HG02943 (cell line): ENCODE results near the gene OR10G3.

ENCODE experiments used
- ATAC-seq: cut with Tn5 transposase; IDR thresholded peaks from one replicate; pipeline ENCODE4 v1.9.1; 2021; ENCODE audit warnings: mild to moderate bottlenecking, low read depth, moderate library complexity; ENCODE audit not compliant: unreplicated experiment

Gene OR10G3

DNA sequence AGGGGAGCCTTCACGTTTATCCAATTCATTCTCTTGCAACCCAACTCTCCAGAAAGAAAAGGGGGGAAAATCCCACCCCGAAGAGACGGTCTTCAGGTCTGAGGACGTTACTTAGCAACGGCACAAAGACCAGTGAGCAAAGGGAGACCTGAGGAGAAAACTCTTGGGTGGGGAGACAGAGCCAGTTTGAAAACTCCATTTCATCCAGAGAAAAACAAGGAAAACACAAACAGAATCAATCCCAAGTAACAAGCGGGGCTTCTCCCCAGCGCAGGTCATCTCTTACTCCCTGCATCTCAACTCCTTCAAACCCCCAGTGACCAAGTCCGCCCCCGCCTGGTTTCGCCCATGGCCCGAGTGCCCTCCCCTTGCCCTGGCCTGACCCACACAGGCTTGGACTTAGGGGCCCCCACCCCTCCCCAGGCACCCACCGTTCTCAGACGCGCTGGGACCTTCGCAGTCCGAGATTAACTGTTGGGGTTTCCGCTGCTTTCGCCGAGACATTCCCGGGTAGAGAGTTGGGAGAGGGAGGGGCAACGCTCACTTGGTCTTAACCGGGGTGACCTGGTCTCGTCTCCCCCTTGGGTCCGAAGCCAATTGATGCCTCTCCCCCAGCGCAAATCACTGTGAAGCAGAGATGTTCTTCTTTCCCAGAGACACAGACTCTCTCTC lies 43.3 kb downstream of the OR10G3 start:
- no peak for ATAC-seq

DNA sequence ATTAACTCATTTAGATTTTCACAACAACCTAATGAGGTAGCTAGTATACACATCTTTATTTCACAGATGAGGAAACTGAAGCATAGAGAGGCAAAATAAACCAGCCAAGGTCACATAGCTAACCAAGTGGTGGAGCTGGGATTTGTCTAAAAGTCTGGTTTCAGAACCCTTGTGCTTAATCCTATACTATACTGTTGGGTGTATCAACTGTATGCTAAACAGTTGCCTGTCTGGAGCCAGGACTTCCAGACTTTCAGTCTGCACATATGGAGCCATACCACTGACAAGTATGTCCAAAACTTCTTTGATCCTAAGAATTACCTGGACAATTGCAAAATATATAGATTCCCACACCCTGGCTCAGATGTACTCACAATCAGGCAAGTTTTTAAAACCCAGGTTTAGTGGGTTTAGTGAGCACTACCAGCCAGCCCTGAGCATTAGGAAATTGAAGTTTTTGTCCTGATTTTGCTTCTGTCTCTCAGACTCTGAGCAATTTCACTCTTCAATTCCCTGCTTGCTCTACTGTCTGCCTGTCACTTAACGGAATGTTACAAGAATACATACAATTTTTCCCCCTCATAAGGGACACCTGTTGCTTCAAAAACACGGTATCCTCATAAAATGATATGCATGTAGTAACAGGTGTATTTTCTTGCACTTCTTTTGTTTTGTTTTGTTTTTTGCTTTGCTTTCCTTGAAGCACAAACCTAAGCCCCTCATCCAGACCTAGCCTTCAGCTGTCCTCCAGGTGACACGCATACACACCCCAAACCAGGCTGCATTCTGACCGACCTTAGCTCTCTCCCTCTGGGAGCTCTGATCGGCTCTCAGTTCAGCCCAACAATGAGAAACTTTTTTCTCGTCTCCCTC lies 44.1 kb downstream of the OR10G3 start:
- no peak for ATAC-seq

GRCh38 chr14:21534576-21534975 lies 45.3 kb downstream of the OR10G3 start:
- no peak for ATAC-seq

DNA sequence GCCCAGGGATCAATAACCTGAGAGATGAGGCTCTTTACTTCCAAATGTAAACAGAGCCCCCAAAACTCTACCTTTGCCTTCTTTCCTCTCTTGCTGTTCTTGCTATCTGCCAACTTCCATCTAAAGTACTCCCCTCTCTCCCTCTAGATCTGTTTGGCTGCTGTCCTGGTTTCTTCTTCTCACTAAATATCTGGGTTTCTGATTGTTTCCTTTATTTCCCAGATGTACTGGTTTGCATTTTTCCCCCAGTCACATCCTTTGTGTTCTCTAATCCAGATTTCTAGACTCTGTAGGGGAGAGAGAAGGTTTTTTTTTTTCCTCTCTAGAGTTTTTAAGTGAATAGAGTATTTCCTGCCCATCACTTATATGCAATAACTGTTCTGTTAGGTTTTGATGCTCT lies 46.6 kb downstream of the OR10G3 start:
- no peak for ATAC-seq

DNA sequence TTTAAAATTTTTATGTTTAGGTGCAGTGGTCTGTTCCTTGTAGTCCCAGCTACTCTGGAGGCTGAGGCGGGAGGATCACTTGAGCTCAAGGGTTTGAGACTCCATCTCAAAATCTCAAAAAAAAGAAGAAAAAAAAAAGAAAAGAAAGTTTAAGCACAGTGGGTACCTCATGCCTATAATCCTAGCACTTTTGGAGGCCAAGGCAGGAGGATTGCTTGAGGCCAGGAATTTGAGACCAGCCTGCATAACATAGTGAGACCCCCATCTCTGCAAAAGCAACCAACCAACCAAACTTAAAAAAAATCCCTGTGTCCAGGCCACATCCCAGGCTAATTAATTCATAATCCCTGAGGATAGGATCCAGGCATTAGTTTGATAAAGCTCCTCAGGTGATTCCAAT lies 50.4 kb downstream of the OR10G3 start:
- no peak for ATAC-seq

DNA sequence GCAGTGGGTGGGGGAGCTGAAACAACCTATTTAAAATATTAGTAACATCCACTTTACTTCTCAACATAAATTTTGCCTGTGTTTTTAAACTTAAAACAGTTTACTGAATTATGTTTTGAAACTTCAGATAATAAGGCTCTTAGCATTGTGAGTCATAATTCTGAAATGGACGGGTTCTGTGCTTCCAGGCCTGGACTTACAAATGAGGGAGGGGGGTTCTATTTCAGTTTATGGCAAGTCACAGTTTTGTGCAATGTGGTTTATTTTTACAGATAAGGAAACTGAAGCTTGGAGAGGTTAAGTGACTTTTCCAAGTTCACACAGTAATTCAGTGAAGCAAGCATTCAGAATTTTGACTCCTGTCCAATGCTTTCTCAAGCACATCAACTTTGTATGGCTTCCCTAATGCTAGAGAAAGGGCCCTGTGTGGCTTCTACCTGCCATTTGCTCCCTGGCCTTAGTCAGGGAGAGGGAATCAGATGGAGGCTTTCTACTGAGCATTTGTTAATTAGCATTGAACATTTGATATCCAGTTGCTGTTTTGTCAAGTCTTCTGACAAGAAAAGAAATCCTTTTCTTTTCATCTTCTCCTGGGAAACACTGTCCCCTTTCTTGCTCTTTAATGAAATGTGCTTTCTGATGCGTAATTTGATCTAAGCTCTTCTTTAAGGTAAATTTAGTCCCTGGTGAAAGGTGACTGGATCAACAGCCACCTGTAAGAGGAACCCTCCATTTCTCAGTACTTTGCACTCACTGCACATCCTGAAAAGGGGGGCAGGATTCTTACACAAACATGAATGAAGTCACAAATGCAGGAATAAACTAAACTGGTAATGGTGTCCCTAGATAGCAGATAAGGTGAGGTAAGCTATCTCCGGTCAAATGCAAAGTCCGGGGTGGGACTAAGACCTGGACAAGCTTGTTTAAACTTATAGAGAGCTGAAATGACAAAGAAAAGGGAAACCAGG lies 51.2 kb downstream of the OR10G3 start:
- no peak for ATAC-seq

- ATAC-seq: no peak
These were observed 52.6 kb downstream of the OR10G3 start for GRCh38 chr14:21527318-21527679.

- no peak for ATAC-seq
These were observed 53.1 kb downstream of the OR10G3 start for GRCh38 chr14:21526672-21527317.

GRCh38 chr14:21525962-21526671 lies 53.8 kb downstream of the OR10G3 start, which contains the start of gene SALL2:
TSS of gene SALL2 (minus strand) at chr14:21526346. CDS start at chr14:21526127, 219 bp downstream.
- ATAC-seq: no peak

DNA sequence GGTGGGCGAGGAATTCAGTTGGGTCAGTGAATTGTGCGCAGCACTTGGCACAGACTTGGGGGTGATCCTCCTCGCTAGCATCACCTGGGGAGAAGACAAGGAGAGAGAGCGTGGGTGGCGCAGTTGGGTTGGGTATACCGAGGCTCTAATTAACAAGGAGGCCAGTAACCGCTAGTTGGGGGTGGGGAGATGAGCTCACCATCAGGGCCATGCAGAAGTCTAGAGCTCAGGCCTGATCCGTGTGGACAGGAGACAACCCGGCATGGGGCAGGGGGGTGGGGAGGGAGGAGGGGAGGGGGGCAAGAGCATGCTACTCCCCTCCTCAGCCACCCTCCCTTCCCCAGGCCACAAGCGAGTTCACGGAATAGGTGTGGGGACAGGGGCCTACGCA lies 54.3 kb downstream of the OR10G3 start:
- ATAC-seq: no peak

- ATAC-seq: no peak
These were observed 55.0 kb downstream of the OR10G3 start for GRCh38 chr14:21524575-21525490.

DNA sequence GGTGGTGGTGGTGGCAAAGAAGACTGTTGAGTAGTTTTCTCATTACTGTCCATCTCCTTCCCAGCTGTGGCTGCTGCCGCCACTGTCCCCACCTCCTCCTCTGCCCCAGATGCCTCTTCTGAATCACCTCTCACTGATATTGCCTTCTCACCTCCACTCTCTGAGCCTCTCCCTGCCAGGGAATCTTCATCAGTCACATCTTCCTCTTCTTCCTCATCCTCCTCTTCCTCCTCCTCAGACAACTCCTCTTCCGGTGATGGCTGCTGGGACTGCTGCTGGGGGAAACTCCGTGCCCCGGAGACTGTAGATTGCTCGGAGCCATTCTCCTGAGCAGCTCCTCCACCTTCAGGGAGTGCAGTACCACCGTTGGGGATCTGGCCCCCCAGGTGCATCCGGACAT lies 56.7 kb downstream of the OR10G3 start:
- no peak for ATAC-seq

DNA sequence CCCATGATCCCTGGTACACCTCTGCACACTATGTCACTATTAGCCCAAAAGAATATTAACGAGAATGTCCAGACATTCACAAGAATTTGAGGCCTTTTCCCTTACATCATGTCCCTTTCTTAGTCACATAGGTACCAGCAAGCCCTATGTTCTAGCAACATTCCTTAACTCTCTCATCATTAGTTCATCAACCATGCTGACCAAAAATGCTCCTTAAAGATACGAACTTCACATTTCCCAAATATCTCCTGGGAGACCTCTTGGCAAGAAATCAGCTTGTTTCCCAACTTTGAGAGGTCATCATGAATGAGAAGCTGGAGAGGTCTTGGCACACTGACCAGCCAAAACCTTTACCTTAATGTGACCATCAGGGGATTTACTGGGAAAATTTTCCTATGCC lies 58.4 kb downstream of the OR10G3 start:
- ATAC-seq: no peak

DNA sequence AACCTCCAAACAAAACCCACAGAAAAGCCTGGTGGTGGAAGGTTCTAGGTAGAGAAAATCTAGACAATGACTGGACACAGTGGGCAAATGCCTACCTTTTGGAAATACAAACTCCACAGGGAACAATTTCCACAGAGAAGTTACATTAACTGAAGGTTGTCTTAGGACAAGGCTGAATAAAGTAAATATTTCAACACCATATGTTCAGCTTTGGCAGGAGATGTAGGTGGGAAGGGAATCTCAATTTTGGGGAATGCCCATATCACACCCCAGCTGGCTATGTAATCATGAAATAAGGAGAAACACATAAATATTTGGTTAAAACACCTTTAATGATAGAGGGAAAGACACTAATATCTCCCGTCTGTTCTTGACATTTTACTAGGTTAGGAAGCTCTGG lies 59.1 kb downstream of the OR10G3 start:
- ATAC-seq: no peak

GRCh38 chr14:21518725-21519124 lies 61.2 kb downstream of the OR10G3 start:
- ATAC-seq: no peak
